Nephron progenitor cell (in vitro differentiated cells): ENCODE results near the gene RHOT2.

ENCODE experiments used
- DNase-seq: peaks from one replicate; pipeline ENCODE4 v3.0.0; 2021
- H3K27ac Mint-ChIP-seq: 2 replicates; pipeline ENCODE4 v1.8.0; 2021; ENCODE audit warnings: mild to moderate bottlenecking, moderate library complexity, mixed read lengths
- H3K27me3 Mint-ChIP-seq: 2 replicates; pipeline ENCODE4 v1.8.0; 2021; ENCODE audit warnings: mild to moderate bottlenecking, low read depth, mixed read lengths; ENCODE audit not compliant: poor library complexity
- H3K36me3 Mint-ChIP-seq: 2 replicates; pipeline ENCODE4 v1.8.0; 2021; ENCODE audit warnings: low read depth, mixed read lengths
- H3K4me1 Mint-ChIP-seq: 2 replicates; pipeline ENCODE4 v1.8.0; 2021; ENCODE audit warnings: mixed read lengths
- H3K4me3 Mint-ChIP-seq: 2 replicates; pipeline ENCODE4 v1.8.0; 2021; ENCODE audit warnings: mild to moderate bottlenecking, moderate library complexity, mixed read lengths
- H3K9me3 Mint-ChIP-seq: 2 replicates; pipeline ENCODE4 v1.8.0; 2021; ENCODE audit warnings: mild to moderate bottlenecking, moderate library complexity, mixed read lengths
- TF ChIP-seq, protein P1 (sequence below): fragments of 200-600 bp; sonication (generic); IDR thresholded peaks from 2 replicates; pipeline ENCODE4 v1.5.0; 2021; ENCODE audit warnings: antibody characterized with exemption

Gene RHOT2

GRCh38 chr16:695355-696089 is 27.6 kb downstream of the RHOT2 start:
- DNase-seq, result peak; percentile 57
- Mint-ChIP-seq H3K27ac (no peak overlapping the region), H3K27me3 (peaks cover 98% of the 10 kb centered on the region), H3K4me1 (peaks cover 7% of the 10 kb centered on the region), H3K4me3 (peak overlapping the region; percentile 40), H3K9me3 (peaks cover 3% of the 10 kb centered on the region), H3K36me3 (no peaks in the 10 kb centered on the region)
- TF ChIP-seq, protein P1, sequence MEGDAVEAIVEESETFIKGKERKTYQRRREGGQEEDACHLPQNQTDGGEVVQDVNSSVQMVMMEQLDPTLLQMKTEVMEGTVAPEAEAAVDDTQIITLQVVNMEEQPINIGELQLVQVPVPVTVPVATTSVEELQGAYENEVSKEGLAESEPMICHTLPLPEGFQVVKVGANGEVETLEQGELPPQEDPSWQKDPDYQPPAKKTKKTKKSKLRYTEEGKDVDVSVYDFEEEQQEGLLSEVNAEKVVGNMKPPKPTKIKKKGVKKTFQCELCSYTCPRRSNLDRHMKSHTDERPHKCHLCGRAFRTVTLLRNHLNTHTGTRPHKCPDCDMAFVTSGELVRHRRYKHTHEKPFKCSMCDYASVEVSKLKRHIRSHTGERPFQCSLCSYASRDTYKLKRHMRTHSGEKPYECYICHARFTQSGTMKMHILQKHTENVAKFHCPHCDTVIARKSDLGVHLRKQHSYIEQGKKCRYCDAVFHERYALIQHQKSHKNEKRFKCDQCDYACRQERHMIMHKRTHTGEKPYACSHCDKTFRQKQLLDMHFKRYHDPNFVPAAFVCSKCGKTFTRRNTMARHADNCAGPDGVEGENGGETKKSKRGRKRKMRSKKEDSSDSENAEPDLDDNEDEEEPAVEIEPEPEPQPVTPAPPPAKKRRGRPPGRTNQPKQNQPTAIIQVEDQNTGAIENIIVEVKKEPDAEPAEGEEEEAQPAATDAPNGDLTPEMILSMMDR, result no peak

GRCh38 chr16:698911-699671 is 31.2 kb downstream of the RHOT2 start:
- TF ChIP-seq, protein P1, result no peak
- DNase-seq, result no peak
- H3K27me3 Mint-ChIP-seq, result peaks cover 98% of the 10 kb centered on the region
- H3K4me3 Mint-ChIP-seq, result no peak overlapping the region
- no peak overlapping the region for H3K27ac Mint-ChIP-seq
- H3K4me1 Mint-ChIP-seq, result no peaks in the 10 kb centered on the region
- H3K36me3 Mint-ChIP-seq, result no peaks in the 10 kb centered on the region
- no peaks in the 10 kb centered on the region for H3K9me3 Mint-ChIP-seq

DNA sequence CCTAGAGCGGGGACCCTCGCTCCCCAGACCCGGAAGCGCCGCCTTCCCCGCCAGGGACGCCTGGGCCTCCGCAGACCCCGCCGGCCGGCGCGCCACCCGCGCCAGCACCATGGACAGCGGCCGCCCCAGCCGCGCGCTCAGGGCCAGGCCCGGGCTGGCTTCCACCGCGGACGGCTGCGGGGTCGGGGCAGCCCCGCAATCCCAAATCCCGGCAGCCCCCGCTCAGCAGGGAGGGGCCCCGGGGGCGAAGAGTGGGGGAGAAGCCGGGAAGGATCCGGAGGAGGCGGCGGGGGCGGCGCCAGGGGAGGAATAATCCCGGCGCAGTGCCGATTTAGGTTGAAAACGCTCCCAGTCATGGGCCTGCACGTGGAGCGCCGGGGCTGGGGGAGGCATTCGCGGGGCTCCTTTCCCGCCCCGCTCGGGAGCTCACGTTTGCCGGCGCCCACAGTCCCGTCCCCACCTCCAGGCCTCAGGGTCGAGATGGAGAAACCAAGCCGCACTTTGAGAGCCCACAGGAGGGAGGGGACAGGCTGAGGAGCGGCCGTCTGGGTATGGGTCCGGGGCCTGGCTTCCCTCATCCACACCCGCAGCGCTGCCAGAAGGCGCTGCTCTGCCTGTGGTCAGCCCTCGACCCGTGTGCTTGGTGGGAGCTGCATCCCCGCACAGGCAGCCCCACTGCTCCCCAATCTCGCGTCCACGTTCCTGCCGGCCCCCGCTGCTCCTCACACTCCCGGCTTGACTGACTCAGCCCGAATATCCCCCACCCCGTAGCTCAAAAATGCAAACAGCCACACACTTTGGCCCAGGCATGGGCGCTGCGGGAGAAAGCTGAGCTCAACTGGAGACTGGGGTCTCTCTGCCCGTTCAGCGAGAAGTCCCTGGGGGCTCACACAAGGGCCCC is 33.0 kb downstream of the RHOT2 start:
- no peaks in the 10 kb centered on the region for H3K36me3 Mint-ChIP-seq
- H3K4me3 Mint-ChIP-seq, result no peak overlapping the region
- H3K27me3 Mint-ChIP-seq, result peaks cover 90% of the 10 kb centered on the region
- no peaks in the 10 kb centered on the region for H3K9me3 Mint-ChIP-seq
- no peaks in the 10 kb centered on the region for H3K4me1 Mint-ChIP-seq
- TF ChIP-seq, protein P1, result no peak
- H3K27ac Mint-ChIP-seq, result no peak overlapping the region
- peak; percentile 93 for DNase-seq

DNA sequence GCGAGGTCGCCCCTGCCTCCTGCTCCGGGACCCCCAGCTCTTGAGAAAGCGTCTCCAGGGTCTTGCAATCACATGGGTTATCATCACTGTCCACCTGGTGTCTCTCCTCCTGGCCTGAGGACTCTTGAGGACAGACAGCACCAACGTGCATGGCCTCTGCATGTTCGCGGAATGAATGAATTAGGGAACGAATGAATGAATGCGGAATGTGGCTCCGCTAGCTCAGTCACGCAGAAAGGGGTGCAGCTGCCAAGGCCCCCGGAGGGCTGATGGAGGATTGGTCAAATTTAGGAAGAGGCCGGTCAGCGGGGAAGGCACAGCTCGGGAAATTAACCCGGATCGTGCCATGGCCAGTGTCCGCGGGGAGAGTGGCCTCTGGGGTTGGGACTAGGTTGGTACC is 34.4 kb downstream of the RHOT2 start:
- no peaks in the 10 kb centered on the region for H3K9me3 Mint-ChIP-seq
- peaks cover 90% of the 10 kb centered on the region for H3K27me3 Mint-ChIP-seq
- H3K27ac Mint-ChIP-seq, result no peak overlapping the region
- H3K4me3 Mint-ChIP-seq, result no peak overlapping the region
- H3K36me3 Mint-ChIP-seq, result no peaks in the 10 kb centered on the region
- DNase-seq, result no peak
- no peaks in the 10 kb centered on the region for H3K4me1 Mint-ChIP-seq
- TF ChIP-seq, protein P1, result no peak

GRCh38 chr16:703406-703805 is 35.5 kb downstream of the RHOT2 start:
- Mint-ChIP-seq H3K27me3 (peaks cover 90% of the 10 kb centered on the region), H3K4me1 (no peaks in the 10 kb centered on the region), H3K9me3 (no peaks in the 10 kb centered on the region), H3K27ac (no peak overlapping the region), H3K4me3 (no peak overlapping the region), H3K36me3 (no peaks in the 10 kb centered on the region)
- no peak for DNase-seq
- TF ChIP-seq, protein P1, result no peak
